NCI-H2107 (cell line): Measurements from ENCODE around the gene PAQR8.
"Not testable (repeated sequence)": the region's sequence is repeated elsewhere in the genome, so short reads cannot be mapped to it uniquely, and the experiment has no call there.

ENCODE experiments used
- DNase-seq: peaks from one replicate; lab custom pipeline; 2025; lab: John Stamatoyannopoulos, UW

The PAQR8 gene

DNA sequence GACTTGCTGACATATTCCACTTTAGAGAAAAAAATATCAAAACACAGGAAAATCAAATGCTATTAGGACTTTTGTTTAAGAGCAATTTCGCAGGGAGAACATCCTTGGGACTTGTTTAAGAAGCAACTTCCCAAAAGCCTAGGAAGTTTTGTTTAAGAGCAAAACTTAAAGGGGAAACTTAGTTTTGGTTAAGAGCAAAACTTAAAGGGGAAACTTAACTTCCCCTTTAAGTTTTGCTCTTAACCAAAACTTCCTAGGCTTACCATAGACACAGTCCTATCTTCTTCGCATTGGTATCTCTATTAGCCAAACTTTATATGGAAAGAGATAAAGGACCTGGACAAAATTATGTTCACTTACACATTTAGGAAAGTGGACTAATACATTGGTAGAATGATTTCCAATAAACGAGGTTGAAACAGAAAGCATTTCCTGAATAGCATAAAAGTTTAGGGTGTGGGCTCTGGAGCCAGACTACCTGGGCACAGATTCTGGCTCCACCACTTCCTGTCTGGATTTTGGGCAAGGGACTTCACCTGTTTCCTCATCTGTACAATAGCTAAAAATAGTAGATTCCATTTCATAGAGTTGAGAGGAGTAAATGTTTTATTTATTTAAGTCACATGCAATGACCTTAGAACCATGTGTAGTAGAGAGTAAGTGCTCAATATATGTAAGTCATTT, 15.7 kb downstream of the PAQR8 start:
- DNase-seq: no peak

- no peak for DNase-seq
These were observed 19.3 kb downstream of the PAQR8 start for GRCh38 chr6:52381249-52381648.

DNA sequence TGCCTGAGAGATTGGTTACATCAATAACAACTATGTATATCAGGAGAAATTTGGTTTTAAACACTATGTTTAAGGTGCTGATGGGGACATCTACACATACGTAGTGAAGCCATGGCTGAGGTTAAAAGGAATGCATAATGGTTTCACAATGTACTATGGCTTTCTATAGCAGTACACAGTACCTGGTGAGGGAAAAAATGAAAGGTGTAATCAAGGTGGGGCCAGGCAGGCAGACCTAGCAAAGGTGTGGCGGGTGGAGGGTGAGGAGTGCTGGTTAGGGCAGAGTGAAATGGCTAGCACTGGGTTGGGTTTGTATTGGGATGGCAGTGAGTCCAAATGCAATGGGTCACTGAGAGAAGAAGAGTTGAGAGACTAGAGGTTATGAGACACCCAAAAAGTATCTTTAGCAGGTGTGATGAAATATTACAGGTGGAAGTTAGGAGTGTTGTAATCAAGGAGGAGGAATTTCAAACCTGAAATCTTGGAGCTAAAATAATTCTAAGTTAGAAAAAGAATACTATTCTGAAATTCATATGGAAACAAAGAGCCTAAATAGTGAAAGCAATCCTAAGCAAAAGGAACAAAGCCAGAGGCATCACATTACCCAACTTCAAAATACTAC, 22.3 kb downstream of the PAQR8 start:
- no peak for DNase-seq

GRCh38 chr6:52385074-52385473, 23.1 kb downstream of the PAQR8 start:
- no peak for DNase-seq

GRCh38 chr6:52388119-52388518, 26.2 kb downstream of the PAQR8 start:
- not testable (repeated sequence) for DNase-seq

DNA sequence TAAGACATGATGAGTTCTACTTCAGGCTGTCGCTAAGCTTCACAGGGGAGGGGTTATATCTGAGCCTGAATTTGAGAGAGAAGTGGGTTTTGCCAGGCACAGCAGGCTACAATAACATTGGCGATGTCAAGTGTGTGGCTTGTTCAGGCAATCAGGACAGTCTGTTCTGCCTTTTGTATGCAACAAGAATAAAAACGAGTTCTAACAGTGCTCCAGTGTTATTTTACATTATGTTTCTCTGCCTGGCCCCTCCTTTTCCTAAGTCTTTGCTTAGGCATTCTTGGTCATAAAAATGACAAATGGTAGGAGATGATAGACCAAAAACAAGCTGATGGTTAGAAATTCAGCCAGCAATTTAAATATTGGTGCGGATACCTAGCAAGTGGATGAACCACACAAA, 26.8 kb downstream of the PAQR8 start:
- DNase-seq: no peak

DNA sequence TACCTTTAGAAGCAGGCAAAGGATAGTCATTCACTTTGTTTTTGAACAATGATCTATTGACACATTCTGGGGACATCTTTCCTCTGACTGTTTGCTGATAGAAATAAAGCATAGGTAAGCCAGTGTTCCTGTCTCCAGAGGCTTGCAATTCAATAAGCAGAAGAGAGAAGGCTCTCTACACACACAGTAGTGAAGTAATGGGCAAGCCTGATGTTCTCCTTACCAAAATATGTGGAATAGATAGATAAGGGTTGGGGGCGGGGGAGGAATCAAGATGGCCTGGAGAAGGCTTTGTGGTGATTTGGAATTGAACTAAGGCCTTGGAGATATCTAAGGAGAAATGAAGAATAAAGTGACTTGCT, 27.3 kb downstream of the PAQR8 start:
- DNase-seq: no peak

DNA sequence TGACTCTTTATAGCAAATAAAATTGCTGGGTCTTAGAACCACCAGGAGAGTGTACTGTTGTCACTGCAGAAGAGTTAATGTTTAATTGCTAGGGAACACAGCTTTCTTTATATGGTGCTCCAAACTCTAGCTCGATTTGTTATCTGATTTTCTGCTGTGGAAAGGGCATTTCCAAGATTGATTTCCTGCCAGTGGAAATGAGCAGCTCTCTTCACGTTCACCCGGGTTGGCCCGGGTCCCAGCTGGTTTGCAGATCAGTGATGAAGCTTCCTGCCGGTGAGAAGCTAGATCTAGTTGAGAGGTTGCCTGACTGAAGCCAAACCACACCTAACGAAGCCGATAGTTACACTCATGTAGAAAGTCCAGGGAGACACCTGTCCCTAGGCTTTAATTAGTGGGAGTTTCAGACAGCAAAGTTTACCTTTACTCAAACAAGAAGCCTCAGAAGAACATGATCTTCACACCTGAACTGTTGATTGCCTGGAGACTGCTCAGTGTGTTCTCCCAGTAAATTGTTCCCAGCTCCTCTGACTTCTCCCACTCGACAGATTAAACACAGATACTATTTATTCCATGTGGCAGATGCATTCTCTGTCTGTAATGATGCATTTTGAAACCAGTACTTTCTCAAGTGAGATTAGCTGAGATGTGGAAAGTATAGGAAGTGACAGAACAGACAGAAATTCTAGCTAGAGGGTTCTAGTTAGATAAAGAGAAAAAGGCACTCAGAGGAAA, 27.8 kb downstream of the PAQR8 start:
- no peak for DNase-seq

GRCh38 chr6:52390361-52390727, 28.4 kb downstream of the PAQR8 start:
- no peak for DNase-seq

DNA sequence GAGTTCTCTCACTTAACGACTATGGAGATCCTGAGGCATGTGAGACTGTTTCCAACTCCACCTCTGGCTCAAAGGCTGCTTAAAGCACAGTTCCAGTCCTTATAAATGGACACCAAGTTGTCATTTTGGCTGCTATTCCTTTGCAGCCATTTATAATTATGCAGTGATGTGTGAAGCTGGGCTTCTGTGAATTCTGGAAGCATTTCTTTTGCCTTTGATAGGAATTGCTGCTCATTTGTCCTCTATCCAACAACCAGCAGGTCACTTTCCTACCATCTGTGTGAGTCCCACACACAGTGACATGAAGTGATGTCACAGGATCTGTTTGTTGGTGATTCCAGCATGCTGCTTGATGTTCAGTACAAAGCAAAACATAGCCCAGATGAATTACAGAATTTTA, 29.6 kb downstream of the PAQR8 start:
- DNase-seq: no peak

- DNase-seq: no peak
These were observed 31.0 kb downstream of the PAQR8 start for GRCh38 chr6:52392944-52393343.

- no peak for DNase-seq
These were observed 31.8 kb downstream of the PAQR8 start for GRCh38 chr6:52393780-52394179.

- no peak for DNase-seq
These were observed 32.3 kb downstream of the PAQR8 start for GRCh38 chr6:52394251-52394666.

GRCh38 chr6:52395969-52396368, 34.0 kb downstream of the PAQR8 start:
- DNase-seq: no peak

GRCh38 chr6:52399511-52400312, 37.8 kb downstream of the PAQR8 start:
- no peak for DNase-seq

- DNase-seq: no peak
These were observed 38.5 kb downstream of the PAQR8 start for GRCh38 chr6:52400313-52401041.

GRCh38 chr6:52403086-52403485, 41.1 kb downstream of the PAQR8 start:
- no peak for DNase-seq

DNA sequence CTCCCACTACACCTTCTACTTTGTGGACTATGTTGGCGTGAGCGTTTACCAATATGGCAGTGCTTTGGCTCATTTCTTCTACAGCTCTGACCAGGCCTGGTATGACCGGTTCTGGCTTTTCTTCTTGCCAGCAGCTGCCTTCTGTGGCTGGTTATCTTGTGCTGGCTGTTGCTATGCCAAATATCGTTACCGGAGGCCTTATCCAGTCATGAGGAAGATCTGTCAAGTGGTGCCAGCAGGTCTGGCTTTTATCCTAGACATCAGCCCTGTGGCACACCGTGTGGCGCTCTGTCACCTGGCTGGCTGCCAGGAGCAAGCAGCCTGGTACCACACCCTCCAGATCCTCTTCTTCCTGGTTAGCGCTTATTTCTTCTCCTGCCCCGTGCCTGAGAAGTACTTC, 41.7 kb downstream of the PAQR8 start:
- no peak for DNase-seq

GRCh38 chr6:52405243-52405642, 43.3 kb downstream of the PAQR8 start:
- DNase-seq: no peak

- DNase-seq: no peak
These were observed 45.5 kb downstream of the PAQR8 start for GRCh38 chr6:52407467-52407866.

DNA sequence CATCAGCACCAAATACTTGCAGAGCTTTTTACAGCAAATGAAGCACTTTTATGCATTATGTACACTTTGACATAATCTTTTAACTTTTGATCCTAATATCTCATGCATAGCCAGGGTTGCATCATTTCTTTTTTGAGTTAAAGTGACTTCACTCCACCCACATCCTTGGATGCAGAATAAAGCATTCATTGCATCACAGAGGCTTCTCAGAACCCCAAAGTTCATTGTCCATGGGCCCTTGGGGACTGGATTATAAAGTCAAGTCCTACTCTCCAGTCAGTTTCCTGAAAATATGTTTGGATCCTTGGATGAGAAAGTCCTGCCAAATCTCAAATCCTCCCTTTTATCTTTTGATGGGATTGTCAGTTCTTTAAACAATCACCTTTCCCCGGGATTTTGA, 47.5 kb downstream of the PAQR8 start:
- DNase-seq: no peak

- DNase-seq: no peak
These were observed 49.0 kb downstream of the PAQR8 start for GRCh38 chr6:52410979-52411378.
